PC-9 (cell line): Measurements from ENCODE around the gene TM4SF5.

Experiments
- EZH2 ChIP-seq: fragments of 200-600 bp; sonication (generic); IDR thresholded peaks from 2 replicates; pipeline ENCODE4 v1.8.0; 2017; ENCODE audit warnings: antibody characterized with exemption, low read depth
- TF ChIP-seq, protein P1 (sequence below): fragments of 200-600 bp; sonication (generic); conservative IDR thresholded peaks from 2 replicates; pipeline ENCODE4 v1.6.1; 2017; ENCODE audit warnings: mixed run types, antibody characterized with exemption, mild to moderate bottlenecking, moderate library complexity

DNA sequence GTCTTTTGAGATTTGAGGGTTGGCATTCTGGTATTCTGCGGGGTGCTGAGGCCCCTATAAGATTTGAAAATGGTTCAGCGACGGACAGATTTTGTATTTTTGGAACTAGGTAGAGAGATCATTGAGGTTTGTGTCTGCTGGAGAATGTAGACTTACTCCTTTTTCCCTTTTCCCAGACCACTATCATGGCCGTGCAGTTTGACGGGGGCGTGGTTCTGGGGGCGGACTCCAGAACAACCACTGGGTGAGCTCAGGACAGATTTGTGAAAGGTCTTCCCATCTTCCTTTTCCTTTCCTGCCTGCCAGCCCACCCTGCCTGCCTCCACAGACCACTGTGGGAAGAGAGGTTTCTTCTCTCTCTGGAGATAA lies 24.9 kb downstream of the TM4SF5 start:
- no peak for TF ChIP-seq EZH2
- TF ChIP-seq, protein P1, sequence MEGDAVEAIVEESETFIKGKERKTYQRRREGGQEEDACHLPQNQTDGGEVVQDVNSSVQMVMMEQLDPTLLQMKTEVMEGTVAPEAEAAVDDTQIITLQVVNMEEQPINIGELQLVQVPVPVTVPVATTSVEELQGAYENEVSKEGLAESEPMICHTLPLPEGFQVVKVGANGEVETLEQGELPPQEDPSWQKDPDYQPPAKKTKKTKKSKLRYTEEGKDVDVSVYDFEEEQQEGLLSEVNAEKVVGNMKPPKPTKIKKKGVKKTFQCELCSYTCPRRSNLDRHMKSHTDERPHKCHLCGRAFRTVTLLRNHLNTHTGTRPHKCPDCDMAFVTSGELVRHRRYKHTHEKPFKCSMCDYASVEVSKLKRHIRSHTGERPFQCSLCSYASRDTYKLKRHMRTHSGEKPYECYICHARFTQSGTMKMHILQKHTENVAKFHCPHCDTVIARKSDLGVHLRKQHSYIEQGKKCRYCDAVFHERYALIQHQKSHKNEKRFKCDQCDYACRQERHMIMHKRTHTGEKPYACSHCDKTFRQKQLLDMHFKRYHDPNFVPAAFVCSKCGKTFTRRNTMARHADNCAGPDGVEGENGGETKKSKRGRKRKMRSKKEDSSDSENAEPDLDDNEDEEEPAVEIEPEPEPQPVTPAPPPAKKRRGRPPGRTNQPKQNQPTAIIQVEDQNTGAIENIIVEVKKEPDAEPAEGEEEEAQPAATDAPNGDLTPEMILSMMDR = no peak
